ENCODE measurements around the gene TMIGD1. TPM values are rescaled to one million over a fixed set of nuclear protein-coding genes. Genes with fewer than 3 reads are reported as not detected.

TMIGD1 gene
- total and polyA plus RNA-seq, 7 donors = 0.71 to 97.8 (median 61.1) TPM; not detected in 3

DNA sequence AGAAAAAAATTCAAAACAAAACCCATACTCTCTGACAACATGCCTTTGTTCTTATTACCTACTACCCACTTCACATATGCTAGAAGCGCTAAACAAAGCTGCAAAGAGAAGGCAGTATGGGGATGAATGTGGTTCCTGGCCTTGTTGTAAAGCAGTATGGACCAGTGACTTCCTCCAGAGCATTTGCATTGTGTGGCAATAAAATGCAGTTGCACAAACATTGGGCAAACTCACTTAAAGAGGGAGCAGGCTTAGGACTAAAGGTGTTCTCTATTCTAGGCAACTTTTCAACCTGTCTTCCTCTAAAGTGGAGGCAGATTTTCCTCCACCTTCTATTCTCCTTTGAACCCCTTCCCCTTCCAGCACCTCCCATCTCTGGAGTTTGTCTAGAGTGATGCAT lies 17.1 kb downstream of the TMIGD1 start:
- TF ChIP-seq EP300 (IDR thresholded peaks at IDR 0.05) (no peak), POLR2A (IDR thresholded peaks at IDR 0.05) (no peak), POLR2AphosphoS5 (IDR thresholded peaks at IDR 0.05) (no peak)
- TF ChIP-seq, protein P1, sequence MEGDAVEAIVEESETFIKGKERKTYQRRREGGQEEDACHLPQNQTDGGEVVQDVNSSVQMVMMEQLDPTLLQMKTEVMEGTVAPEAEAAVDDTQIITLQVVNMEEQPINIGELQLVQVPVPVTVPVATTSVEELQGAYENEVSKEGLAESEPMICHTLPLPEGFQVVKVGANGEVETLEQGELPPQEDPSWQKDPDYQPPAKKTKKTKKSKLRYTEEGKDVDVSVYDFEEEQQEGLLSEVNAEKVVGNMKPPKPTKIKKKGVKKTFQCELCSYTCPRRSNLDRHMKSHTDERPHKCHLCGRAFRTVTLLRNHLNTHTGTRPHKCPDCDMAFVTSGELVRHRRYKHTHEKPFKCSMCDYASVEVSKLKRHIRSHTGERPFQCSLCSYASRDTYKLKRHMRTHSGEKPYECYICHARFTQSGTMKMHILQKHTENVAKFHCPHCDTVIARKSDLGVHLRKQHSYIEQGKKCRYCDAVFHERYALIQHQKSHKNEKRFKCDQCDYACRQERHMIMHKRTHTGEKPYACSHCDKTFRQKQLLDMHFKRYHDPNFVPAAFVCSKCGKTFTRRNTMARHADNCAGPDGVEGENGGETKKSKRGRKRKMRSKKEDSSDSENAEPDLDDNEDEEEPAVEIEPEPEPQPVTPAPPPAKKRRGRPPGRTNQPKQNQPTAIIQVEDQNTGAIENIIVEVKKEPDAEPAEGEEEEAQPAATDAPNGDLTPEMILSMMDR (IDR thresholded peaks at IDR 0.05) = no peak
- Histone ChIP-seq H3K27me3 (no peaks in the 10 kb centered on the region), H3K9me3 (no peaks in the 10 kb centered on the region), H3K36me3 (no peaks in the 10 kb centered on the region), H3K4me3 (no peak overlapping the region), H3K27ac (no peak overlapping the region), H3K4me1 (no peaks in the 10 kb centered on the region)
- intact Hi-C loops (cut with DNase I) = no loop called here
- no peak for DNase-seq
- WGBS, 2 donors = 21 to 63% methylated on average over 1 of the region's 1 CpG

DNA sequence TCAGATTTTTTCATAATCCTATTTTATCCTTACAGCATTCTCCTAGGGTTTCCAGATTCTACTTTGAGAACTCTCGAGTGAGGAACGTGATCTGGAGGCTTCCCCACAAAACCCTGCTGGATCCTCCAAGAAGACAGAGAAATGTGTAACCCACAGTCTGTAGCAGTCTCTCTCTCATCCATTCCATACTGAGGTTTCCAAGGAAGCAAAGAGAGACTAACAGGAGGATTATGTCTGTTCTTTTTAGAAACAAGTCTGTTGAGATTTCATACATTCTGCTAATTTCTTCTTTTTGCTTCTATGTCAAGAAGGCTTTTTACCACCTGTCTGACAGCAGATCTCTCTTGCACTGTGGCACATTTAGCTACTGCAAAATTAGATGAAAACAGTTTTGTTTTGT lies 18.8 kb downstream of the TMIGD1 start:
- Histone ChIP-seq H3K36me3 (no peaks in the 10 kb centered on the region), H3K4me3 (no peak overlapping the region), H3K27me3 (no peaks in the 10 kb centered on the region), H3K4me1 (no peaks in the 10 kb centered on the region), H3K9me3 (no peaks in the 10 kb centered on the region), H3K27ac (no peak overlapping the region)
- TF ChIP-seq EP300 (IDR thresholded peaks at IDR 0.05) (no peak), POLR2AphosphoS5 (IDR thresholded peaks at IDR 0.05) (no peak), POLR2A (IDR thresholded peaks at IDR 0.05) (no peak)
- TF ChIP-seq, protein P1 (IDR thresholded peaks at IDR 0.05) = no peak
- intact Hi-C loops (cut with DNase I) = no loop called here
- DNase-seq = no peak
- 83 to 84% methylated on average over 2 of the region's 2 CpGs for whole genome bisulfite sequencing, 2 donors

DNA sequence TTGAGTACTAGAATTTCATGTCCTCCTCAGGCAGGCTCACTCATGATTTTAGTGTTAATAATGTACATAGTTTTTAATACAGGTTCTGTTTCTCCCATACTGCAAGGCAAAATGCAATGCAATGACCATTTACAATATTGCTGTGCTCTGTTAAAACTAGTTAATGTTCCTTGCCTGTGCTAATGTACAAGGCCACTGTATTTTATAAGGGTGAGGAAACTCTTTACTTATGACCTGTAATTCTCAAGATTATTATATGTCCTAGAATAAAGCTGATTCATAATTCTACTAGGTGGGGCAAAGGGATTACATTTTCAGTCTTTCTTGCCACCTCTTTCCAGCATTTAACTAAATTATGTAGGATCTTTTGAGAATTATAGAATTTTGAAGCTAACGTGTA lies 19.4 kb downstream of the TMIGD1 start:
- Histone ChIP-seq H3K4me1 (no peaks in the 10 kb centered on the region), H3K9me3 (no peaks in the 10 kb centered on the region), H3K27me3 (no peaks in the 10 kb centered on the region), H3K4me3 (no peak overlapping the region), H3K36me3 (no peaks in the 10 kb centered on the region), H3K27ac (no peak overlapping the region)
- DNase-seq = no peak
- TF ChIP-seq POLR2AphosphoS5 (IDR thresholded peaks at IDR 0.05) = no peak
- TF ChIP-seq POLR2A (IDR thresholded peaks at IDR 0.05) = no peak
- TF ChIP-seq, protein P1 (IDR thresholded peaks at IDR 0.05) = no peak
- no peak for TF ChIP-seq EP300 (IDR thresholded peaks at IDR 0.05)
- 70 to 85% methylated on average over 1 of the region's 1 CpG for WGBS, 2 donors
- intact Hi-C loops (cut with DNase I) = no loop called here

DNA sequence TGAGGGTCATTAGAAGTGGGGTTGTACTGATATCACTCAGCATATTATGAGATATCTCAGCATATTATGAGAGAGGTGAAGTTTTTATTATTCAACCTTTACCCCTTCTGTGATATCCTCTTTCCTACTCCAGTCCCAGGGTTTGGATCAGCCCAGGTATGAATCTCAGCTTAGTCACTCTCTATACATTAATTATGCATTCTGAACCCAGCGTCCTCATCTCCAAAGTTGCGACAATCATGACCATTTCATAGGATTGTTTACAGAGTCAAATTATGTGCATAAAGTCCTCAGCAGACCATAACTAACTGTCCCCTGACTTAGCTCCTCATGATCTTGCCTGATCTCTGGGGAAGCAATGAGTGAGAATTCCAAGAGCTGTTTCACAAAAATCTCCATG lies 21.6 kb downstream of the TMIGD1 start:
- Histone ChIP-seq H3K4me3 (no peak overlapping the region), H3K9me3 (no peaks in the 10 kb centered on the region), H3K27ac (no peak overlapping the region), H3K36me3 (no peaks in the 10 kb centered on the region), H3K4me1 (no peaks in the 10 kb centered on the region), H3K27me3 (no peaks in the 10 kb centered on the region)
- DNase-seq = no peak
- intact Hi-C loops (cut with DNase I) = no loop called here
- TF ChIP-seq, protein P1 (IDR thresholded peaks at IDR 0.05) = no peak
- TF ChIP-seq EP300 (IDR thresholded peaks at IDR 0.05) (no peak), POLR2AphosphoS5 (IDR thresholded peaks at IDR 0.05) (no peak), POLR2A (IDR thresholded peaks at IDR 0.05) (no peak)
- 22 to 76% methylated on average over 2 of the region's 2 CpGs for WGBS, 2 donors

DNA sequence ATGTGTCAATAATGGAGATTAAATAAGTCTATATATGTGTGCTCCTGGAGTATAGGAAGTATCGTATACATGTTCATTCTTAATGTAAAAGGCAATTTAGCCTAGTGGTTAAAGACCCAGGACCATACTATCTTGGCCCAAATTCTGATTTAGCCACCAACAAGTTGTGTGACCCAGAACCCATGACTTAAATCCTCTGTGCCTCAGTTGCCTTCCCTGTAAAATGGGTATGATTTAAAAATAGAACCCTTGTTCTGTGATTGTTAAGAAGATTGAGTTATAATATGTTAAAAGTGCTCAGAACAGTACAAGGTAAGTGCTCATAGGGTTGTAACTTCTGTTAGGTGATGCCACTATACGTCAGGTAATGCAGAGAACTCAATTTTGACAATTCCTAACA lies 23.3 kb downstream of the TMIGD1 start:
- no peaks in the 10 kb centered on the region for H3K9me3 ChIP-seq
- H3K27me3 ChIP-seq = no peaks in the 10 kb centered on the region
- intact Hi-C loops (cut with DNase I) = no loop called here
- 96 to 97% methylated on average over 2 of the region's 2 CpGs for WGBS, 2 donors
- no peak for DNase-seq
- H3K4me1 ChIP-seq = no peaks in the 10 kb centered on the region
- no peak overlapping the region for H3K4me3 ChIP-seq
- no peak for TF ChIP-seq EP300 (IDR thresholded peaks at IDR 0.05)
- TF ChIP-seq, protein P1 (IDR thresholded peaks at IDR 0.05) = no peak
- TF ChIP-seq POLR2AphosphoS5 (IDR thresholded peaks at IDR 0.05) = no peak
- no peak for TF ChIP-seq POLR2A (IDR thresholded peaks at IDR 0.05)
- no peaks in the 10 kb centered on the region for H3K36me3 ChIP-seq
- H3K27ac ChIP-seq = no peak overlapping the region
